Osteoblast (primary cell): ENCODE results near the gene LRRC55. TPM values are rescaled to one million over a fixed set of nuclear protein-coding genes. Genes with fewer than 3 reads are reported as not detected.

Experiments used
- DNase-seq: peaks from one replicate; pipeline ENCODE4 v3.0.0; 2011; ENCODE audit warnings: low spot score, mixed read lengths; ENCODE audit not compliant: insufficient read length; ENCODE audit errors: missing footprints
- H2AFZ ChIP-seq: 2 replicates; pipeline ENCODE4 v1.6.0; 2011; ENCODE audit warnings: mild to moderate bottlenecking, low read length
- H3K27ac ChIP-seq: 2 replicates; pipeline ENCODE4 v1.5.1; 2011; ENCODE audit warnings: mild to moderate bottlenecking, low read depth, low read length, moderate library complexity
- H3K27me3 ChIP-seq: 2 replicates; pipeline ENCODE4 v1.6.0; 2012; ENCODE audit warnings: mild to moderate bottlenecking, control low read depth, inconsistent platforms, low read length, moderate library complexity; ENCODE audit not compliant: insufficient read depth
- H3K36me3 ChIP-seq: 2 replicates; pipeline ENCODE4 v1.5.1; 2011; ENCODE audit warnings: mild to moderate bottlenecking, low read length, control low read depth, moderate library complexity; ENCODE audit not compliant: insufficient read depth
- H3K4me1 ChIP-seq: 2 replicates; pipeline ENCODE4 v1.5.1; 2011; ENCODE audit warnings: mild to moderate bottlenecking, low read length, control low read depth, moderate library complexity; ENCODE audit not compliant: insufficient read depth
- H3K4me2 ChIP-seq: 2 replicates; pipeline ENCODE4 v1.6.0; 2011; ENCODE audit warnings: mild to moderate bottlenecking, low read length; ENCODE audit not compliant: insufficient read depth
- H3K4me3 ChIP-seq: fragments of 200-600 bp; sonication (generic); 3 replicates; pipeline ENCODE4 v1.5.1; 2012; ENCODE audit warnings: mild to moderate bottlenecking, low read length, inconsistent platforms; ENCODE audit not compliant: insufficient read depth
- H3K79me2 ChIP-seq: 2 replicates; pipeline ENCODE4 v1.6.0; 2012; ENCODE audit warnings: mild to moderate bottlenecking, low read length, control low read depth, inconsistent platforms; ENCODE audit not compliant: insufficient read depth
- H3K9me3 ChIP-seq: 2 replicates; pipeline ENCODE4 v1.5.1; 2011; ENCODE audit warnings: low read depth, low read length, control low read depth
- H4K20me1 ChIP-seq: 2 replicates; pipeline ENCODE4 v1.6.0; 2012; ENCODE audit warnings: mild to moderate bottlenecking, low read length, control low read depth; ENCODE audit not compliant: insufficient read depth
- CTCF ChIP-seq: IDR thresholded peaks from 2 replicates; pipeline ENCODE4 v1.5.1; 2011; ENCODE audit warnings: mild to moderate bottlenecking, low read depth, low read length, moderate library complexity; ENCODE audit errors: extremely low read depth
- total RNA-seq: library from RNA; depleted of rRNA; stranded (reverse); fragments of >200 nt; gene quantifications from 2 replicates; pipeline ENCODE4 v1.2.3, GENCODE V29; 2012

Gene LRRC55
- total RNA-seq, 1 donor, result not detected

- Histone ChIP-seq H3K36me3 (no peaks in the 10 kb centered on the region), H3K27me3 (peaks cover 22% of the 10 kb centered on the region), H3K4me1 (no peaks in the 10 kb centered on the region), H2AFZ (no peak overlapping the region), H3K79me2 (no peaks in the 10 kb centered on the region), H3K27ac (no peak overlapping the region), H3K9me3 (no peaks in the 10 kb centered on the region), H4K20me1 (no peaks in the 10 kb centered on the region), H3K4me3 (no peak overlapping the region), H3K4me2 (no peak overlapping the region)
- no peak for TF ChIP-seq CTCF
- DNase-seq, result peak; percentile 37
These were observed 2.1 kb upstream of the LRRC55 start for GRCh38 chr11:57179681-57180080.

GRCh38 chr11:57180081-57180561, 1.6 kb upstream of the LRRC55 start:
- Histone ChIP-seq H3K36me3 (no peaks in the 10 kb centered on the region), H3K27me3 (peaks cover 20% of the 10 kb centered on the region), H2AFZ (no peak overlapping the region), H3K4me3 (no peak overlapping the region), H4K20me1 (no peaks in the 10 kb centered on the region), H3K27ac (no peak overlapping the region), H3K4me1 (no peaks in the 10 kb centered on the region), H3K4me2 (no peak overlapping the region), H3K79me2 (no peaks in the 10 kb centered on the region), H3K9me3 (no peaks in the 10 kb centered on the region)
- peak; percentile 51 for DNase-seq
- TF ChIP-seq CTCF, result no peak

- DNase-seq, result no peak
- no peak for TF ChIP-seq CTCF
- H3K4me2 ChIP-seq, result no peak overlapping the region
- no peak overlapping the region for H3K27ac ChIP-seq
- no peak overlapping the region for H3K4me3 ChIP-seq
- no peaks in the 10 kb centered on the region for H3K36me3 ChIP-seq
- H3K4me1 ChIP-seq, result no peaks in the 10 kb centered on the region
- no peaks in the 10 kb centered on the region for H3K79me2 ChIP-seq
- peaks cover 20% of the 10 kb centered on the region for H3K27me3 ChIP-seq
- no peaks in the 10 kb centered on the region for H3K9me3 ChIP-seq
- no peaks in the 10 kb centered on the region for H4K20me1 ChIP-seq
- H2AFZ ChIP-seq, result no peak overlapping the region
These were observed 789 bp upstream of the LRRC55 start for GRCh38 chr11:57180964-57181363.

GRCh38 chr11:57182896-57183295, 1.1 kb downstream of the LRRC55 start:
- TF ChIP-seq CTCF, result no peak
- Histone ChIP-seq H3K4me3 (no peak overlapping the region), H2AFZ (no peak overlapping the region), H3K27me3 (peaks cover 20% of the 10 kb centered on the region), H3K79me2 (no peaks in the 10 kb centered on the region), H3K36me3 (no peaks in the 10 kb centered on the region), H3K27ac (no peak overlapping the region), H3K4me2 (no peak overlapping the region), H3K9me3 (no peaks in the 10 kb centered on the region), H4K20me1 (no peaks in the 10 kb centered on the region), H3K4me1 (no peaks in the 10 kb centered on the region)
- no peak for DNase-seq
